ENCODE results near the gene GCNT1. TPM values are rescaled to one million over a fixed set of nuclear protein-coding genes. Genes with fewer than 3 reads are reported as not detected.
A peak's percentile ranks its signal among the peaks of the same experiment; 100 is the strongest.

GCNT1 gene
- polyA plus RNA-seq, 2 of the 4 experiments (the other 2 are of a cell fraction), result 1.0 to 2.2 TPM

DNA sequence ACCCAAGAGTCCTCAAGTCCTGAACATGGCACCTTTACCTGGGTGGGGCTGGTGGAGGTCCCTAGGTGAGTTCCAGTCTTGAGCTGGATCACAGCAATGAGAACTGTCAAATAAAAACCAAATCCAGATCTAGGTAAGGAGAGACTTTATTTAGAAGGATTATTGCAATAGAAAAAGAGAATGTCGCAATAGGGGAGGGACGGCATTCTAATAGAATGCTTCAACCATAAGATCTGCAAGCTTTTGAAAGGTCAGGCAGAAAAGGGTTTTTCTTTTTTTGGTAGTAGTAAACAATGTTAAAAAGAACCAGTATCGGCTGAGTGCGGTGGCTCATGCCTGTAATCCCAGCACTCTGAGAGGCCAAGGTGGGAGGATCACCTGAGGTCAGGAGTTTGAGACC lies 5.2 kb upstream of the GCNT1 start:
- ChIA-PET CTCF (interaction anchor here (0.7 to 3.5 kb wide), 4 partner anchors 94 to 251 kb away, joined by 3 to 12 read pairs (median 6); no protein-coding TSS in a partner anchor), POLR2A (interaction anchor here (0.6 kb wide), 1 partner anchor 169 kb away, joined by 4 read pairs; no protein-coding TSS in a partner anchor)
- WGBS (ENCODE audit: missing lambda C conversion rate), result 80% methylated on average over 4 of the region's 4 CpGs

DNA sequence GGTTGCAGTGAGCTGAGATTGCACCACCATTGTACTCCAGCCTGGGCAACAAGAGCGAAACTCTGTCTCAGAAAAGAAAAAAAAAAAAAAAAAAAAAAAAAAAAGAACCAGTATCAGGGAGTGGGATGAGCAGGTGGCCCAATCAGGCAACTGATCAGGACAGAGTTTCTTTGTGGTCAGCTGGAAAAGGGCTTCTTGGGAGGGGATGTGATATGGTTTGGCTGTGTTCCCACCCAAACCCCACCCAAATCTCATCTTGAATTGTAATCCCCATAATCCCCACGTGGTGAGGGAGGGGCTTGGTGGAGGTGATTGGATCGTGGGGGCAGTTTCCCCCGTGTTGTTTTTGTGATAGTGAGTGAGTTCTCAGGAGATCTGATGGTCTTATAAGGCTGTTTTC lies 4.7 kb upstream of the GCNT1 start:
- Histone ChIP-seq H3K4me2 (no peak overlapping the region), H3K27ac (no peak overlapping the region), H3K4me1 (peaks cover 27% of the 10 kb centered on the region), H3K9me3 (no peaks in the 10 kb centered on the region), H3K4me3 (no peak overlapping the region)
- WGBS (ENCODE audit: missing lambda C conversion rate), result 25% methylated on average over 4 of the region's 4 CpGs
- TF ChIP-seq SMC3 (IDR thresholded peaks at IDR 0.05), result no peak
- TF ChIP-seq RAD21 (conservative IDR thresholded peaks at IDR 0.05 in 1 of 2, IDR thresholded peaks at IDR 0.05 in 1 of 2), result no peak
- no peak for TF ChIP-seq FOSL2 (IDR thresholded peaks at IDR 0.05)
- no peak for TF ChIP-seq FOSL2 (CRISPR knock-in tag; IDR thresholded peaks at IDR 0.05)
- no peak for TF ChIP-seq JUNB (IDR thresholded peaks at IDR 0.05)
- no peak for TF ChIP-seq EHF (CRISPR knock-in tag; IDR thresholded peaks at IDR 0.05)
- no peak for TF ChIP-seq POLR2A (IDR thresholded peaks at IDR 0.05; ENCODE audit: low read length)
- no peak for TF ChIP-seq BHLHE40 (IDR thresholded peaks at IDR 0.05; ENCODE audit: low read depth, low read length)
- no peak for TF ChIP-seq ZC3H11A (IDR thresholded peaks at IDR 0.05)
- TF ChIP-seq HOXA7 (CRISPR knock-in tag; IDR thresholded peaks at IDR 0.05), result no peak
- TF ChIP-seq NR3C1 (IDR thresholded peaks at IDR 0.05), result no peak
- TF ChIP-seq RCOR1 (IDR thresholded peaks at IDR 0.05; ENCODE audit: low read depth, low read length), result no peak
- TF ChIP-seq, protein P1, sequence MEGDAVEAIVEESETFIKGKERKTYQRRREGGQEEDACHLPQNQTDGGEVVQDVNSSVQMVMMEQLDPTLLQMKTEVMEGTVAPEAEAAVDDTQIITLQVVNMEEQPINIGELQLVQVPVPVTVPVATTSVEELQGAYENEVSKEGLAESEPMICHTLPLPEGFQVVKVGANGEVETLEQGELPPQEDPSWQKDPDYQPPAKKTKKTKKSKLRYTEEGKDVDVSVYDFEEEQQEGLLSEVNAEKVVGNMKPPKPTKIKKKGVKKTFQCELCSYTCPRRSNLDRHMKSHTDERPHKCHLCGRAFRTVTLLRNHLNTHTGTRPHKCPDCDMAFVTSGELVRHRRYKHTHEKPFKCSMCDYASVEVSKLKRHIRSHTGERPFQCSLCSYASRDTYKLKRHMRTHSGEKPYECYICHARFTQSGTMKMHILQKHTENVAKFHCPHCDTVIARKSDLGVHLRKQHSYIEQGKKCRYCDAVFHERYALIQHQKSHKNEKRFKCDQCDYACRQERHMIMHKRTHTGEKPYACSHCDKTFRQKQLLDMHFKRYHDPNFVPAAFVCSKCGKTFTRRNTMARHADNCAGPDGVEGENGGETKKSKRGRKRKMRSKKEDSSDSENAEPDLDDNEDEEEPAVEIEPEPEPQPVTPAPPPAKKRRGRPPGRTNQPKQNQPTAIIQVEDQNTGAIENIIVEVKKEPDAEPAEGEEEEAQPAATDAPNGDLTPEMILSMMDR (IDR thresholded peaks at IDR 0.05), result no peak
- TF ChIP-seq CHD2 (IDR thresholded peaks at IDR 0.05; ENCODE audit: low read length, partially characterized antibody), result no peak
- no peak for TF ChIP-seq FOSB (CRISPR knock-in tag; IDR thresholded peaks at IDR 0.05)
- TF ChIP-seq RARB (CRISPR knock-in tag; IDR thresholded peaks at IDR 0.05), result no peak
- TF ChIP-seq RNF2 (IDR thresholded peaks at IDR 0.05; ENCODE audit: borderline replicate concordance, low read depth), result no peak
- no peak for ATAC-seq
- no peak for FAIRE-seq
- ChIA-PET CTCF (interaction anchor here (1.2 kb wide), 1 partner anchor 204 kb away, joined by 5 read pairs; no protein-coding TSS in a partner anchor), POLR2A (interaction anchor here (0.6 kb wide), 1 partner anchor 169 kb away, joined by 4 read pairs; no protein-coding TSS in a partner anchor)
- DNase-seq (ENCODE audit: low read depth in 1 of 2, low spot score in 1 of 2), result no peak

More for the DNA sequence above, 5.2 kb upstream of the GCNT1 start:
- TF ChIP-seq CEBPB (IDR thresholded peaks at IDR 0.05) (peak; percentile 73 to 82), CBX8 (IDR thresholded peaks at IDR 0.05) (no peak)
- TF ChIP-seq, protein P2, sequence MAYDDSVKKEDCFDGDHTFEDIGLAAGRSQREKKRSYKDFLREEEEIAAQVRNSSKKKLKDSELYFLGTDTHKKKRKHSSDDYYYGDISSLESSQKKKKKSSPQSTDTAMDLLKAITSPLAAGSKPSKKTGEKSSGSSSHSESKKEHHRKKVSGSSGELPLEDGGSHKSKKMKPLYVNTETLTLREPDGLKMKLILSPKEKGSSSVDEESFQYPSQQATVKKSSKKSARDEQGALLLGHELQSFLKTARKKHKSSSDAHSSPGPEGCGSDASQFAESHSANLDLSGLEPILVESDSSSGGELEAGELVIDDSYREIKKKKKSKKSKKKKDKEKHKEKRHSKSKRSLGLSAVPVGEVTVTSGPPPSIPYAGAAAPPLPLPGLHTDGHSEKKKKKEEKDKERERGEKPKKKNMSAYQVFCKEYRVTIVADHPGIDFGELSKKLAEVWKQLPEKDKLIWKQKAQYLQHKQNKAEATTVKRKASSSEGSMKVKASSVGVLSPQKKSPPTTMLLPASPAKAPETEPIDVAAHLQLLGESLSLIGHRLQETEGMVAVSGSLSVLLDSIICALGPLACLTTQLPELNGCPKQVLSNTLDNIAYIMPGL (CRISPR knock-in tag; IDR thresholded peaks at IDR 0.05; ENCODE audit: borderline replicate concordance), result no peak
- Histone ChIP-seq H3K4me1 (peaks cover 27% of the 10 kb centered on the region), H3K27ac (no peak overlapping the region), H3K9me3 (no peaks in the 10 kb centered on the region), H3K4me3 (no peak overlapping the region), H3K4me2 (no peak overlapping the region)
- DNase-seq (ENCODE audit: low read depth in 1 of 2, low spot score in 1 of 2) (no peak), ATAC-seq (no peak), FAIRE-seq (no peak)

DNA sequence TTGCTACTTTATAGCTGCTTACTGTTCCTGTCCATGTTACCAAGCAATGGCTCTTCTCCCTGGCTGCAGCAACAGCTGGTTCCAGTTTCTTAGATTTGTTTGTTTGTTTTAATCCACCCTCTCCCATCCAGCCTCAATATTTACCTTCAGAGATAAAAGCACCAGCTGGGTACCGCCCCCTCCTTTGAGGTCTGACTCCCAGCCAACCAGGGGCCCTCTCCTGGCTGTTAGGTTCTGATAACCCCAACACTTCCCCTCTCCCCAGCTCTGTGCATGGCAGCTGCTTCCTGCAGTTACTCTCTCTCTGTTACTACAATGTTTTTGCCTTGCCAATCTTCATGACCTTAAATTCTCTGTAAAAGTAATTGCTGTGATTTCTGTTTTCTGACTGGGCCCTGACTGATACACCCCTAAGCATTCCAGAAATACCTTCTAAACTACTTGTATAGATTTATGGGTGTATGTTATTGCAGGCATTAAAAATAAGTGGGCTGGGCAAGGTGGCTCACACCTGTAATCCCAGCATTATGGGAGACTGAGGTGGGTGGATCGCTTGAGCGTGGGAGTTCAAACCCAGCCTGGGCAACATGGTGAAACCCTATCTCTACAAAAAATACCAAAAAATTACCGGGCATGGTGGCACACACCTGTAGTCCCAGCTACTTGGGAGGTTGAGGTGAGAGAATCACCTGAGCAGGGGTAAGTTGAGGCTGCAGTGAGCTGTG lies 2.6 kb upstream of the GCNT1 start:
- DNase-seq (ENCODE audit: low read depth in 1 of 2, low spot score in 1 of 2), result peak in 1 of 2 experiments; percentile 38
- peaks cover 24% of the 10 kb centered on the region for H3K4me1 ChIP-seq
- no peak for ATAC-seq
- no peak for FAIRE-seq
- TF ChIP-seq CEBPB (IDR thresholded peaks at IDR 0.05) (no peak), HOXB5 (CRISPR knock-in tag; IDR thresholded peaks at IDR 0.05) (no peak), HDAC2 (IDR thresholded peaks at IDR 0.05) (no peak), BHLHE40 (IDR thresholded peaks at IDR 0.05; ENCODE audit: low read depth, low read length) (no peak), CBX2 (IDR thresholded peaks at IDR 0.05; ENCODE audit: borderline replicate concordance, low read depth) (no peak), HEYL (CRISPR knock-in tag; IDR thresholded peaks at IDR 0.05) (no peak), ZC3H11A (IDR thresholded peaks at IDR 0.05) (no peak), RARB (CRISPR knock-in tag; IDR thresholded peaks at IDR 0.05) (no peak), NFE2L2 (conservative IDR thresholded peaks at IDR 0.05; ENCODE audit: low read length) (no peak), SMC3 (IDR thresholded peaks at IDR 0.05) (no peak)
- TF ChIP-seq, protein P1 (IDR thresholded peaks at IDR 0.05), result no peak
- TF ChIP-seq, protein P3, sequence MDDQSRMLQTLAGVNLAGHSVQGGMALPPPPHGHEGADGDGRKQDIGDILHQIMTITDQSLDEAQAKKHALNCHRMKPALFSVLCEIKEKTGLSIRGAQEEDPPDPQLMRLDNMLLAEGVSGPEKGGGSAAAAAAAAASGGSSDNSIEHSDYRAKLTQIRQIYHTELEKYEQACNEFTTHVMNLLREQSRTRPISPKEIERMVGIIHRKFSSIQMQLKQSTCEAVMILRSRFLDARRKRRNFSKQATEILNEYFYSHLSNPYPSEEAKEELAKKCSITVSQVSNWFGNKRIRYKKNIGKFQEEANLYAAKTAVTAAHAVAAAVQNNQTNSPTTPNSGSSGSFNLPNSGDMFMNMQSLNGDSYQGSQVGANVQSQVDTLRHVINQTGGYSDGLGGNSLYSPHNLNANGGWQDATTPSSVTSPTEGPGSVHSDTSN (IDR thresholded peaks at IDR 0.05), result no peak
- no peaks in the 10 kb centered on the region for H3K9me3 ChIP-seq
- WGBS (ENCODE audit: missing lambda C conversion rate), result 74% methylated on average over 4 of the region's 4 CpGs
- ChIA-PET CTCF (interaction anchor here (0.9 to 4.1 kb wide), 2 partner anchors 9 to 10 kb away, joined by 4 to 30 read pairs; no protein-coding TSS in a partner anchor), POLR2A (no interaction called here)
- H3K4me2 ChIP-seq, result peak overlapping the region; percentile 26; the same call in 2 of the 3 replicates
- H3K27ac ChIP-seq, result no peak overlapping the region
- H3K4me3 ChIP-seq, result no peak overlapping the region
